ENCODE results near the gene GALNT17.

Gene GALNT17

DNA sequence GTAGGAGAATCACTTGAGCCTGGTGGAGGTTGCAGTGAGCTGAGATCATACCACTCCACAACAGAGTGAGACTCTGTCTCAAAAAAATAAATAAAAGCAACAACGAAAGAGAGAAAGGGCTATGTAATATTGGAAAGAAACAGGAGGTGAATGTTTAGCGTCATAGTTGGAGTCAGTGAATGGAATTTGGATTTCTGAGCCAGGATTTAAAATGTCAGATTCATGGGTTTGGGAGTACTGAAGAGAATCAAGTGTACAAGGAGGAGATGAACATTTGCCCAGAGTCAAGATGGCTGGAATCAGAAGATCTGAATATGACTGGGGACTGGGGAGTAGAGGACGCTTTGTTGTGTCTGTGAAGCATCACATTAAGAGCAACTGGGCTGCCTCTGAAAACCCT, 366.4 kb downstream of the GALNT17 start (continued):
- TF ChIP-seq ZNF138 (tag by site-specific recombination; IDR thresholded peaks at IDR 0.05; ENCODE audit: borderline replicate concordance), result no peak
- TF ChIP-seq KLF16 (tag by site-specific recombination; IDR thresholded peaks at IDR 0.05), result no peak
- TF ChIP-seq ZNF624 (tag by site-specific recombination; IDR thresholded peaks at IDR 0.05), result no peak

DNA sequence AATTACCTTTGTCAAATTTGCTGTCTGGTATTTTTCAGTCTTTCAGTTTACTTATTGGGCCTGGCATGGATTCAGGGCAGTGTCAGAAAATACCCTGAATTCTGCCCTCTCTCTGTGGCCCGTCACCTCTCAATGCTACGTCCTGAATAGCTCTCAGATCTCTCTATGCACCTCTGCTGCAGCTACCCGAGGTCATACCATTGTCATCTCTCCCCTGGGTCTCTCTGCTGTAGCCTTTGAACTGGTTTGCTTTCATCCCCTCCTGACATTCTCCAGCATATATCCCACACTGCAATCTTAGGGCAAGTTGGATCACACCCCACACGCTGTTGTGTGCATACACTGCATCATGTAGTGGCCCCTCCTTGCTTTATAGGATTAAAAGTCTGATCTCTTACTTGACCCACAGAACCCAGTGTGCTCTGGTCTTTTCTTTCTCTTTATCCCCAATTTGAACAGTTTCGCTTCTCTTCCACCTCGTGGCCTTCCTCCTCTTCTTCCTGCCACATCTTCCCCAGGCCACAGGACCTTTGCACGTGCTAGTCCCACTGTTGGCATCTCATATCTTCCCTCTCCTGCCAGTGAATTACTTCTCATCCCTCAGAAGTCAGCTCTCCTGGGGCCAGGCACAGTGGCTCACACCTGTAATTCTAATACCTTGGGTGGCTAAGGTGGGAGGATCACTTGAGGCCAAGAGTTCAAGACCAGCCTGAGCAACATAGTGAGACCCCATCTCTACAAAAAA, 372.9 kb downstream of the GALNT17 start:
- no peaks in the 10 kb centered on the region for H3K4me1 ChIP-seq (ENCODE audit: control insufficient read depth, insufficient read depth, low read length)
- TF ChIP-seq ZNF623 (tag by site-specific recombination; IDR thresholded peaks at IDR 0.05), result peak; percentile 45
- TF ChIP-seq ZNF19 (tag by site-specific recombination; IDR thresholded peaks at IDR 0.05; ENCODE audit: low read depth), result no peak
- no peak overlapping the region for H3K4me3 ChIP-seq (ENCODE audit: low read depth, low read length)
- ChIA-PET POLR2A (no interaction called here), CTCF (no interaction called here)
- no peak overlapping the region for H3K27ac ChIP-seq (ENCODE audit: extremely low read depth, low read depth, low read length)
- no peaks in the 10 kb centered on the region for H3K36me3 ChIP-seq (ENCODE audit: control insufficient read depth in 2 of 2, insufficient read depth in 1 of 2, low read length in 2 of 2)
- H3K9me3 ChIP-seq (ENCODE audit: control insufficient read depth, insufficient read depth, low read depth, low read length), result no peaks in the 10 kb centered on the region

DNA sequence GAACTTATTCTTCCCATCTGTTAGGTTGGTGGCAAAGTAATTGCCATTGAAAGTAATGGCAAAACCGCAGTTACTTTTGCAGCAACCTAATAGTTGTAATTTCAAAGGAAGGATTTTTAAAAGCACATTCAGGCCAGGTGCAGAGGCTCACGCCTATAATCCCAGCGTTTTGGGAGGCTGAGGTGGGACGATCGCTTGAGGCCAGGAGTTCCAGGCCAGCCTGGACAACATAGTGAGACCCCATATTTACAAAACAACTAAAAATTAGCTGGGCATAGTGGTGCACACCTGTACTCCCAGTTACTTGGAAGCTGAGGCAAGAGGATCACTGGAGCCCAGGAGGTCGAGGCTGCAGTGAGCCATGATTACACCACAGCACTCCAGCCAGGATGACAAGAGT, 374.9 kb downstream of the GALNT17 start:
- Histone ChIP-seq H3K36me3 (ENCODE audit: control insufficient read depth in 2 of 2, insufficient read depth in 1 of 2, low read length in 2 of 2) (no peaks in the 10 kb centered on the region), H3K27ac (ENCODE audit: extremely low read depth, low read depth, low read length) (no peak overlapping the region), H3K4me1 (ENCODE audit: control insufficient read depth, insufficient read depth, low read length) (no peaks in the 10 kb centered on the region), H3K4me3 (ENCODE audit: low read depth, low read length) (no peak overlapping the region), H3K9me3 (ENCODE audit: control insufficient read depth, insufficient read depth, low read depth, low read length) (no peaks in the 10 kb centered on the region)
- TF ChIP-seq MEIS1 (CRISPR knock-in tag; IDR thresholded peaks at IDR 0.05; ENCODE audit: borderline replicate concordance) (no peak), ZNF391 (tag by site-specific recombination; IDR thresholded peaks at IDR 0.05; ENCODE audit: borderline replicate concordance, low read depth) (no peak), ZFP37 (tag by site-specific recombination; IDR thresholded peaks at IDR 0.05) (no peak), TRIM28 (IDR thresholded peaks at IDR 0.05; ENCODE audit: borderline replicate concordance, low read length) (no peak), ZNF629 (tag by site-specific recombination; IDR thresholded peaks at IDR 0.05) (no peak), YY1 (tag by site-specific recombination; IDR thresholded peaks at IDR 0.05) (no peak), PRDM1 (tag by site-specific recombination; IDR thresholded peaks at IDR 0.05) (no peak), ZNF621 (tag by site-specific recombination; IDR thresholded peaks at IDR 0.05) (no peak), OSR2 (tag by site-specific recombination; IDR thresholded peaks at IDR 0.05) (no peak), ZNF416 (tag by site-specific recombination; IDR thresholded peaks at IDR 0.05) (no peak), OVOL3 (tag by site-specific recombination; IDR thresholded peaks at IDR 0.05) (no peak), KLF16 (tag by site-specific recombination; IDR thresholded peaks at IDR 0.05) (no peak), ZNF302 (tag by site-specific recombination; IDR thresholded peaks at IDR 0.05; ENCODE audit: low read depth) (no peak), GFI1B (tag by site-specific recombination; IDR thresholded peaks at IDR 0.05) (no peak)
- TF ChIP-seq, protein P1, sequence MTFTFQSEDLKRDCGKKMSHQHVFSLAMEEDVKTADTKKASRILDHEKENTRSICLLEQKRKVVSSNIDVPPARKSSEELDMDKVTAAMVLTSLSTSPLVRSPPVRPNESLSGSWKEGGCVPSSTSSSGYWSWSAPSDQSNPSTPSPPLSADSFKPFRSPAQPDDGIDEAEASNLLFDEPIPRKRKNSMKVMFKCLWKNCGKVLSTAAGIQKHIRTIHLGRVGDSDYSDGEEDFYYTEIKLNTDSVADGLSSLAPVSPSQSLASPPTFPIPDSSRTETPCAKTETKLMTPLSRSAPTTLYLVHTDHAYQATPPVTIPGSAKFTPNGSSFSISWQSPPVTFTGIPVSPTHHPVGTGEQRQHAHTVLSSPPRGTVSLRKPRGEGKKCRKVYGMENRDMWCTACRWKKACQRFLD (tag by site-specific recombination; IDR thresholded peaks at IDR 0.05), result no peak
- TF ChIP-seq, protein P2, sequence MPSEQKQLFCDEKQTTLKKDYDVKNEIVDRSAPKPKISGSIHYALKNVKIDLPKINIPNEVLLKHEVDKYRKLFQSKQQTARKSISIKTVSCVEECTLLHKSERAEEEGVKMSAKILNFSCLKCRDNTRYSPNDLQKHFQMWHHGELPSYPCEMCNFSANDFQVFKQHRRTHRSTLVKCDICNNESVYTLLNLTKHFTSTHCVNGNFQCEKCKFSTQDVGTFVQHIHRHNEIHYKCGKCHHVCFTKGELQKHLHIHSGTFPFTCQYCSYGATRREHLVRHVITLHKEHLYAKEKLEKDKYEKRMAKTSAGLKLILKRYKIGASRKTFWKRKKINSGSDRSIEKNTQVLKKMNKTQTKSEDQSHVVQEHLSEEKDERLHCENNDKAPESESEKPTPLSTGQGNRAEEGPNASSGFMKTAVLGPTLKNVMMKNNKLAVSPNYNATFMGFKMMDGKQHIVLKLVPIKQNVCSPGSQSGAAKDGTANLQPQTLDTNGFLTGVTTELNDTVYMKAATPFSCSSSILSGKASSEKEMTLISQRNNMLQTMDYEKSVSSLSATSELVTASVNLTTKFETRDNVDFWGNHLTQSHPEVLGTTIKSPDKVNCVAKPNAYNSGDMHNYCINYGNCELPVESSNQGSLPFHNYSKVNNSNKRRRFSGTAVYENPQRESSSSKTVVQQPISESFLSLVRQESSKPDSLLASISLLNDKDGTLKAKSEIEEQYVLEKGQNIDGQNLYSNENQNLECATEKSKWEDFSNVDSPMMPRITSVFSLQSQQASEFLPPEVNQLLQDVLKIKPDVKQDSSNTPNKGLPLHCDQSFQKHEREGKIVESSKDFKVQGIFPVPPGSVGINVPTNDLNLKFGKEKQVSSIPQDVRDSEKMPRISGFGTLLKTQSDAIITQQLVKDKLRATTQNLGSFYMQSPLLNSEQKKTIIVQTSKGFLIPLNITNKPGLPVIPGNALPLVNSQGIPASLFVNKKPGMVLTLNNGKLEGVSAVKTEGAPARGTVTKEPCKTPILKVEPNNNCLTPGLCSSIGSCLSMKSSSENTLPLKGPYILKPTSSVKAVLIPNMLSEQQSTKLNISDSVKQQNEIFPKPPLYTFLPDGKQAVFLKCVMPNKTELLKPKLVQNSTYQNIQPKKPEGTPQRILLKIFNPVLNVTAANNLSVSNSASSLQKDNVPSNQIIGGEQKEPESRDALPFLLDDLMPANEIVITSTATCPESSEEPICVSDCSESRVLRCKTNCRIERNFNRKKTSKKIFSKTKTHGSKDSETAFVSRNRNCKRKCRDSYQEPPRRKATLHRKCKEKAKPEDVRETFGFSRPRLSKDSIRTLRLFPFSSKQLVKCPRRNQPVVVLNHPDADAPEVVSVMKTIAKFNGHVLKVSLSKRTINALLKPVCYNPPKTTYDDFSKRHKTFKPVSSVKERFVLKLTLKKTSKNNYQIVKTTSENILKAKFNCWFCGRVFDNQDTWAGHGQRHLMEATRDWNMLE (tag by site-specific recombination; conservative IDR thresholded peaks at IDR 0.05; ENCODE audit: low read depth), result no peak
- TF ChIP-seq, protein P3, sequence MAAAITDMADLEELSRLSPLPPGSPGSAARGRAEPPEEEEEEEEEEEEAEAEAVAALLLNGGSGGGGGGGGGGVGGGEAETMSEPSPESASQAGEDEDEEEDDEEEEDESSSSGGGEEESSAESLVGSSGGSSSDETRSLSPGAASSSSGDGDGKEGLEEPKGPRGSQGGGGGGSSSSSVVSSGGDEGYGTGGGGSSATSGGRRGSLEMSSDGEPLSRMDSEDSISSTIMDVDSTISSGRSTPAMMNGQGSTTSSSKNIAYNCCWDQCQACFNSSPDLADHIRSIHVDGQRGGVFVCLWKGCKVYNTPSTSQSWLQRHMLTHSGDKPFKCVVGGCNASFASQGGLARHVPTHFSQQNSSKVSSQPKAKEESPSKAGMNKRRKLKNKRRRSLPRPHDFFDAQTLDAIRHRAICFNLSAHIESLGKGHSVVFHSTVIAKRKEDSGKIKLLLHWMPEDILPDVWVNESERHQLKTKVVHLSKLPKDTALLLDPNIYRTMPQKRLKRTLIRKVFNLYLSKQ (tag by site-specific recombination; IDR thresholded peaks at IDR 0.05; ENCODE audit: borderline replicate concordance), result no peak
- TF ChIP-seq, protein P4, sequence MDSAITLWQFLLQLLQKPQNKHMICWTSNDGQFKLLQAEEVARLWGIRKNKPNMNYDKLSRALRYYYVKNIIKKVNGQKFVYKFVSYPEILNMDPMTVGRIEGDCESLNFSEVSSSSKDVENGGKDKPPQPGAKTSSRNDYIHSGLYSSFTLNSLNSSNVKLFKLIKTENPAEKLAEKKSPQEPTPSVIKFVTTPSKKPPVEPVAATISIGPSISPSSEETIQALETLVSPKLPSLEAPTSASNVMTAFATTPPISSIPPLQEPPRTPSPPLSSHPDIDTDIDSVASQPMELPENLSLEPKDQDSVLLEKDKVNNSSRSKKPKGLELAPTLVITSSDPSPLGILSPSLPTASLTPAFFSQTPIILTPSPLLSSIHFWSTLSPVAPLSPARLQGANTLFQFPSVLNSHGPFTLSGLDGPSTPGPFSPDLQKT (IDR thresholded peaks at IDR 0.05; ENCODE audit: borderline replicate concordance, low read depth, low read length), result no peak
- CTCF ChIA-PET, result interaction anchor here (0.6 kb wide), 1 partner anchor 16 kb away, joined by 5 read pairs; no protein-coding TSS in a partner anchor
- POLR2A ChIA-PET, result no interaction called here

All from HEK293 (cell line).